GM23338 (cell line): ENCODE data around the gene STT3B. TPM values are rescaled to one million over a fixed set of nuclear protein-coding genes. Genes with fewer than 3 reads are reported as not detected.
"Not testable (repeated sequence)": the region's sequence is repeated elsewhere in the genome, so short reads cannot be mapped to it uniquely, and the experiment has no call there.

Experiments
- ATAC-seq: fragments of 200-7000 bp; cut with Tn5 transposase; 3 replicates; pipeline ENCODE4 v1.9.1; 2020
- DNase-seq: peaks from one replicate; pipeline ENCODE4 v3.0.0-alpha.2; 2015; ENCODE audit warnings: low spot score
- H2AFZ ChIP-seq: fragments of 200-600 bp; sonication (generic); 2 replicates; pipeline ENCODE4 v1.8.0; 2016; ENCODE audit warnings: antibody characterized with exemption, mild to moderate bottlenecking, moderate library complexity
- H3F3A ChIP-seq: fragments of 200-600 bp; sonication (generic); replicated peaks from 2 replicates; pipeline ENCODE4 v1.8.0; 2017; ENCODE audit warnings: antibody characterized with exemption, mixed run types, low read depth
- H3K27ac ChIP-seq: fragments of 200-600 bp; sonication (generic); 2 replicates; pipeline ENCODE4 v1.6.1; 2016; ENCODE audit warnings: low read depth
- H3K27me3 ChIP-seq: fragments of 200-600 bp; sonication (generic); 2 replicates; pipeline ENCODE4 v1.8.0; 2016; ENCODE audit warnings: mild to moderate bottlenecking, mixed run types, moderate library complexity; ENCODE audit not compliant: insufficient read depth
- H3K36me3 ChIP-seq: fragments of 200-600 bp; sonication (generic); 2 replicates; pipeline ENCODE4 v1.8.0; 2016; ENCODE audit warnings: mild to moderate bottlenecking; ENCODE audit not compliant: insufficient read depth
- H3K4me1 ChIP-seq: fragments of 200-600 bp; sonication (generic); 2 replicates; pipeline ENCODE4 v1.8.0; 2016; ENCODE audit warnings: mild to moderate bottlenecking, moderate library complexity; ENCODE audit not compliant: insufficient read depth
- H3K4me2 ChIP-seq: fragments of 200-600 bp; sonication (generic); 2 replicates; pipeline ENCODE4 v1.7.1; 2017; ENCODE audit warnings: mixed run types
- H3K4me3 ChIP-seq: fragments of 200-600 bp; sonication (generic); 2 replicates; pipeline ENCODE4 v1.6.1; 2016; ENCODE audit warnings: mixed run types
- H3K79me2 ChIP-seq: fragments of 200-600 bp; sonication (generic); replicated peaks from 2 replicates; pipeline ENCODE4 v1.8.0; 2017; ENCODE audit warnings: mild to moderate bottlenecking; ENCODE audit not compliant: insufficient read depth
- H3K9me2 ChIP-seq: fragments of 200-600 bp; sonication (generic); 2 replicates; pipeline ENCODE4 v1.8.0; 2017; ENCODE audit not compliant: insufficient read depth
- H4K20me1 ChIP-seq: fragments of 200-600 bp; sonication (generic); replicated peaks from 2 replicates; pipeline ENCODE4 v1.8.0; 2017; ENCODE audit warnings: mild to moderate bottlenecking; ENCODE audit not compliant: insufficient read depth
- H3K27ac Mint-ChIP-seq: 2 replicates; pipeline ENCODE4 v1.8.0; 2020; ENCODE audit warnings: inconsistent platforms, mild to moderate bottlenecking, moderate library complexity, mixed read lengths
- H3K27me3 Mint-ChIP-seq: 3 replicates; pipeline ENCODE4 v1.8.0; 2022; ENCODE audit warnings: low read depth, mild to moderate bottlenecking, moderate library complexity, mixed read lengths, inconsistent platforms; ENCODE audit not compliant: insufficient read depth, poor library complexity
- H3K36me3 Mint-ChIP-seq: 3 replicates; pipeline ENCODE4 v1.8.0; 2021; ENCODE audit warnings: low read depth, mild to moderate bottlenecking, inconsistent platforms, moderate library complexity, mixed read lengths
- H3K4me1 Mint-ChIP-seq: 3 replicates; pipeline ENCODE4 v1.8.0; 2020; ENCODE audit warnings: mild to moderate bottlenecking, inconsistent platforms, mixed read lengths
- H3K4me3 Mint-ChIP-seq: 3 replicates; pipeline ENCODE4 v1.8.0; 2021; ENCODE audit warnings: moderate library complexity, mild to moderate bottlenecking, inconsistent platforms, mixed read lengths
- H3K9me3 Mint-ChIP-seq: 3 replicates; pipeline ENCODE4 v1.8.0; 2020; ENCODE audit warnings: moderate library complexity, mild to moderate bottlenecking, inconsistent platforms, mixed read lengths
- CREB1 ChIP-seq: fragments of 250-450 bp; sonication (Bioruptor Pico); IDR thresholded peaks from 2 replicates; pipeline ENCODE4 v1.5.0; 2020; ENCODE audit warnings: low read depth, mild to moderate bottlenecking, moderate library complexity
- CTCF ChIP-seq, 2 experiments: fragments of 200-600 bp in 1 of 2; sonication (generic) in 1 of 2; conservative IDR thresholded peaks; 2 replicates each; pipeline versions ENCODE4 v1.5.1 to v1.6.1; 2016 to 2017; ENCODE audit warnings: antibody characterized with exemption in 2 of 2, low read depth in 2 of 2, mild to moderate bottlenecking in 2 of 2, moderate library complexity in 1 of 2
- EZH2phosphoT487 ChIP-seq: fragments of 200-600 bp; sonication (generic); IDR thresholded peaks from one replicate; pipeline ENCODE4 v1.8.1; 2018; ENCODE audit warnings: antibody characterized with exemption; ENCODE audit not compliant: unreplicated experiment
- JUNB ChIP-seq: IDR thresholded peaks from one replicate; pipeline ENCODE4 v1.6.1; 2016; ENCODE audit warnings: antibody characterized with exemption; ENCODE audit not compliant: unreplicated experiment
- NANOG ChIP-seq: IDR thresholded peaks from 2 replicates; pipeline ENCODE4 v1.6.1; 2016; ENCODE audit warnings: antibody characterized with exemption, borderline replicate concordance
- POLR2AphosphoS5 ChIP-seq: IDR thresholded peaks from 2 replicates; pipeline ENCODE4 v1.6.1; 2016; ENCODE audit warnings: antibody characterized with exemption, low read depth
- REST ChIP-seq: IDR thresholded peaks from one replicate; pipeline ENCODE4 v1.6.1; 2018; ENCODE audit warnings: antibody characterized with exemption; ENCODE audit not compliant: unreplicated experiment
- STAT1 ChIP-seq: IDR thresholded peaks from one replicate; pipeline ENCODE4 v1.6.1; 2016; ENCODE audit warnings: antibody characterized with exemption; ENCODE audit not compliant: unreplicated experiment
- ZNF331 ChIP-seq: fragments of 250-450 bp; sonication (Bioruptor Pico); IDR thresholded peaks from 2 replicates; pipeline ENCODE4 v1.5.0; 2020; ENCODE audit warnings: low read depth, mild to moderate bottlenecking, moderate library complexity
- ZNF462 ChIP-seq: fragments of 250-450 bp; sonication (Bioruptor Pico); IDR thresholded peaks from 2 replicates; pipeline ENCODE4 v1.5.0; 2020; ENCODE audit warnings: mild to moderate bottlenecking, moderate library complexity
- polyA plus RNA-seq: library from polyadenylated mRNA; unstranded; fragments of >200 nt; fragmentation: Nextera tagmentation; extraction: Ambion mirVana; gene quantifications from 2 replicates; pipeline ENCODE4 v1.2.1, GENCODE V29; 2016
- total RNA-seq: library from RNA; depleted of rRNA; stranded (reverse); fragments of >200 nt; shearing (Covaris generic); gene quantifications from 2 replicates; pipeline ENCODE4 v1.2.3, GENCODE V29; 2014

Gene STT3B
- total and polyA plus RNA-seq, 2 experiments from 2014 or later, result 44.1 to 167 TPM

GRCh38 chr3:31506515-31506914 is 26.2 kb upstream of the STT3B start:
- not testable (repeated sequence) for H3F3A ChIP-seq, H3K36me3 ChIP-seq, H3K27me3 ChIP-seq, H4K20me1 ChIP-seq, H3K79me2 ChIP-seq, H3K27ac ChIP-seq, ATAC-seq, H3K36me3 Mint-ChIP-seq, H3K4me3 ChIP-seq, H3K9me3 Mint-ChIP-seq, H3K9me2 ChIP-seq, H3K27me3 Mint-ChIP-seq, DNase-seq
- Histone ChIP-seq H2AFZ (peak overlapping the region; percentile 53), H3K4me1 (peaks cover 27% of the 10 kb centered on the region), H3K4me2 (peak overlapping the region; percentile 70)
- Mint-ChIP-seq H3K4me1 (peaks cover 51% of the 10 kb centered on the region), H3K4me3 (peak overlapping the region; percentile 1; the same call in 1 of the 3 replicates), H3K27ac (peak overlapping the region; percentile 86)

- Histone ChIP-seq H3K9me2 (no peaks in the 10 kb centered on the region; the same call in 1 of the 2 replicates), H3K4me3 (no peak overlapping the region), H3K27ac (no peak overlapping the region), H3K4me2 (no peak overlapping the region), H3K36me3 (no peaks in the 10 kb centered on the region), H2AFZ (peak overlapping the region; percentile 63; the same call in 1 of the 2 replicates), H3K4me1 (peaks cover 27% of the 10 kb centered on the region), H3K27me3 (no peaks in the 10 kb centered on the region), H3F3A (no peaks in the 10 kb centered on the region), H4K20me1 (no peaks in the 10 kb centered on the region), H3K79me2 (no peaks in the 10 kb centered on the region)
- Mint-ChIP-seq H3K4me3 (no peak overlapping the region), H3K27me3 (peaks cover 2% of the 10 kb centered on the region), H3K36me3 (no peaks in the 10 kb centered on the region), H3K9me3 (no peaks in the 10 kb centered on the region), H3K4me1 (peaks cover 36% of the 10 kb centered on the region), H3K27ac (no peak overlapping the region)
- no peak for ATAC-seq
- DNase-seq, result no peak
- TF ChIP-seq REST (no peak), NANOG (no peak), STAT1 (no peak), CTCF (conservative IDR thresholded peaks at IDR 0.05; ENCODE audit: low read depth in 2 of 2) (no peak), ZNF462 (CRISPR knock-in tag) (no peak), EZH2phosphoT487 (no peak), CREB1 (CRISPR knock-in tag) (no peak), JUNB (no peak), POLR2AphosphoS5 (no peak), ZNF331 (CRISPR knock-in tag) (no peak)
These were observed 24.1 kb upstream of the STT3B start for GRCh38 chr3:31508452-31509146.
